ENCODE results near the gene ABCC4.

ABCC4 gene

GRCh38 chr13:95301183-95301967 is at the start of gene ABCC4:
Gene ABCC4 (minus strand): TSS chr13:95301451. CDS start chr13:95301314, 137 bp downstream.
- Mint-ChIP-seq H3K4me3 (peak within 1 kb of the TSS; percentile 75), H3K36me3 (peaks cover 5% of the 10 kb centered on the region), H3K4me1 (peaks cover 36% of the 10 kb centered on the region), H3K27ac (peak within 1 kb of the TSS; percentile 45), H3K9me3 (no peaks in the 10 kb centered on the region)
- DNase-seq (ENCODE audit: low spot score in 2 of 2) (peak; percentile 56 to 77), ATAC-seq (peak; percentile 92)

GRCh38 chr13:95349267-95349666 is 48.0 kb upstream of the ABCC4 start:
- DNase-seq (ENCODE audit: low spot score in 2 of 2), result no peak
- H3K27ac Mint-ChIP-seq, result no peak overlapping the region
- ATAC-seq, result no peak
- H3K4me3 Mint-ChIP-seq, result no peak overlapping the region
- H3K9me3 Mint-ChIP-seq, result no peaks in the 10 kb centered on the region
- H3K4me1 Mint-ChIP-seq, result no peaks in the 10 kb centered on the region
- H3K36me3 Mint-ChIP-seq, result no peaks in the 10 kb centered on the region

GRCh38 chr13:95343944-95344343 is 42.7 kb upstream of the ABCC4 start:
- Mint-ChIP-seq H3K9me3 (no peaks in the 10 kb centered on the region), H3K4me3 (no peak overlapping the region)
- DNase-seq (ENCODE audit: low spot score in 2 of 2), result no peak

GRCh38 chr13:95341441-95341840 is 40.2 kb upstream of the ABCC4 start:
- Mint-ChIP-seq H3K9me3 (no peaks in the 10 kb centered on the region), H3K36me3 (no peaks in the 10 kb centered on the region), H3K4me3 (no peak overlapping the region), H3K4me1 (no peaks in the 10 kb centered on the region), H3K27ac (no peak overlapping the region)
- ATAC-seq, result no peak
- DNase-seq (ENCODE audit: low spot score in 2 of 2), result no peak

More at GRCh38 chr13:95343944-95344343, 42.7 kb upstream of the ABCC4 start:
- Mint-ChIP-seq H3K36me3 (no peaks in the 10 kb centered on the region), H3K27ac (no peak overlapping the region), H3K4me1 (no peaks in the 10 kb centered on the region)
- ATAC-seq, result no peak

GRCh38 chr13:95338905-95339304 is 37.7 kb upstream of the ABCC4 start:
- no peaks in the 10 kb centered on the region for H3K36me3 Mint-ChIP-seq
- H3K9me3 Mint-ChIP-seq, result no peaks in the 10 kb centered on the region
- no peak for ATAC-seq
- H3K27ac Mint-ChIP-seq, result no peak overlapping the region
- no peak for DNase-seq (ENCODE audit: low spot score in 2 of 2)
- H3K4me1 Mint-ChIP-seq, result no peaks in the 10 kb centered on the region
- H3K4me3 Mint-ChIP-seq, result no peak overlapping the region

GRCh38 chr13:95337597-95337996 is 36.3 kb upstream of the ABCC4 start:
- no peak for ATAC-seq

GRCh38 chr13:95335667-95336066 is 34.4 kb upstream of the ABCC4 start:
- Mint-ChIP-seq H3K4me1 (no peaks in the 10 kb centered on the region), H3K27ac (no peak overlapping the region), H3K4me3 (no peak overlapping the region), H3K9me3 (no peaks in the 10 kb centered on the region), H3K36me3 (no peaks in the 10 kb centered on the region)
- DNase-seq (ENCODE audit: low spot score in 2 of 2) (no peak), ATAC-seq (no peak)

More at GRCh38 chr13:95337597-95337996, 36.3 kb upstream of the ABCC4 start:
- Mint-ChIP-seq H3K4me1 (no peaks in the 10 kb centered on the region), H3K4me3 (no peak overlapping the region), H3K36me3 (no peaks in the 10 kb centered on the region), H3K27ac (no peak overlapping the region), H3K9me3 (no peaks in the 10 kb centered on the region)
- DNase-seq (ENCODE audit: low spot score in 2 of 2), result no peak

GRCh38 chr13:95328386-95328785 is 27.1 kb upstream of the ABCC4 start:
- no peaks in the 10 kb centered on the region for H3K9me3 Mint-ChIP-seq
- no peaks in the 10 kb centered on the region for H3K4me1 Mint-ChIP-seq
- no peaks in the 10 kb centered on the region for H3K36me3 Mint-ChIP-seq
- H3K27ac Mint-ChIP-seq, result no peak overlapping the region
- no peak overlapping the region for H3K4me3 Mint-ChIP-seq
- DNase-seq (ENCODE audit: low spot score in 2 of 2), result no peak
- ATAC-seq, result no peak

GRCh38 chr13:95327190-95327589 is 25.9 kb upstream of the ABCC4 start:
- Mint-ChIP-seq H3K9me3 (no peaks in the 10 kb centered on the region), H3K27ac (no peak overlapping the region), H3K36me3 (no peaks in the 10 kb centered on the region), H3K4me1 (no peaks in the 10 kb centered on the region), H3K4me3 (no peak overlapping the region)
- DNase-seq (ENCODE audit: low spot score in 2 of 2) (no peak), ATAC-seq (no peak)

- ATAC-seq (no peak), DNase-seq (ENCODE audit: low spot score in 2 of 2) (no peak)
- Mint-ChIP-seq H3K4me3 (no peak overlapping the region), H3K36me3 (no peaks in the 10 kb centered on the region), H3K9me3 (no peaks in the 10 kb centered on the region), H3K4me1 (no peaks in the 10 kb centered on the region), H3K27ac (no peak overlapping the region)
Observed at GRCh38 chr13:95326695-95327094, 25.4 kb upstream of the ABCC4 start.

- DNase-seq (ENCODE audit: low spot score in 2 of 2), result no peak
- Mint-ChIP-seq H3K27ac (no peak overlapping the region), H3K4me1 (no peaks in the 10 kb centered on the region), H3K9me3 (no peaks in the 10 kb centered on the region), H3K36me3 (no peaks in the 10 kb centered on the region), H3K4me3 (no peak overlapping the region)
- ATAC-seq, result no peak
Observed at GRCh38 chr13:95325485-95325884, 24.2 kb upstream of the ABCC4 start.

- H3K4me1 Mint-ChIP-seq, result no peaks in the 10 kb centered on the region
- DNase-seq (ENCODE audit: low spot score in 2 of 2), result no peak
- no peaks in the 10 kb centered on the region for H3K9me3 Mint-ChIP-seq
- ATAC-seq, result no peak
- no peak overlapping the region for H3K4me3 Mint-ChIP-seq
- no peaks in the 10 kb centered on the region for H3K36me3 Mint-ChIP-seq
- H3K27ac Mint-ChIP-seq, result no peak overlapping the region
Observed at GRCh38 chr13:95323930-95324662, 22.8 kb upstream of the ABCC4 start.

GRCh38 chr13:95319551-95320274 is 18.5 kb upstream of the ABCC4 start:
- no peak overlapping the region for H3K4me3 Mint-ChIP-seq
- DNase-seq (ENCODE audit: low spot score in 2 of 2) (no peak), ATAC-seq (no peak)
- no peaks in the 10 kb centered on the region for H3K4me1 Mint-ChIP-seq
- no peaks in the 10 kb centered on the region for H3K36me3 Mint-ChIP-seq
- H3K27ac Mint-ChIP-seq, result no peak overlapping the region
- H3K9me3 Mint-ChIP-seq, result no peaks in the 10 kb centered on the region

GRCh38 chr13:95317039-95317989 is 16.1 kb upstream of the ABCC4 start:
- ATAC-seq, result no peak

GRCh38 chr13:95315752-95316151 is 14.5 kb upstream of the ABCC4 start:
- Mint-ChIP-seq H3K4me3 (no peak overlapping the region), H3K4me1 (no peaks in the 10 kb centered on the region), H3K9me3 (no peaks in the 10 kb centered on the region), H3K27ac (no peak overlapping the region), H3K36me3 (no peaks in the 10 kb centered on the region)
- ATAC-seq, result no peak
- no peak for DNase-seq (ENCODE audit: low spot score in 2 of 2)

More at GRCh38 chr13:95317039-95317989, 16.1 kb upstream of the ABCC4 start:
- Mint-ChIP-seq H3K36me3 (no peaks in the 10 kb centered on the region), H3K4me1 (no peaks in the 10 kb centered on the region), H3K4me3 (no peak overlapping the region), H3K27ac (no peak overlapping the region), H3K9me3 (no peaks in the 10 kb centered on the region)
- DNase-seq (ENCODE audit: low spot score in 2 of 2), result no peak
